ENCODE data around the gene HCN2.
A peak's percentile ranks its signal among the peaks of the same experiment; 100 is the strongest.
"Not testable (repeated sequence)": the region's sequence is repeated elsewhere in the genome, so short reads cannot be mapped to it uniquely, and the experiment has no call there.

Gene HCN2

GRCh38 chr19:607301-608154, 17.8 kb downstream of the HCN2 start:
- DNase-seq = no peak

- DNase-seq = no peak
Measured at GRCh38 chr19:608155-609003, 18.7 kb downstream of the HCN2 start.

GRCh38 chr19:609004-609346, 19.3 kb downstream of the HCN2 start:
- DNase-seq = no peak

GRCh38 chr19:610071-610800, 20.6 kb downstream of the HCN2 start:
- DNase-seq = peak; percentile 53

GRCh38 chr19:610801-611480, 21.3 kb downstream of the HCN2 start:
- DNase-seq = peak; percentile 72

GRCh38 chr19:611481-611868, 21.8 kb downstream of the HCN2 start:
- peak; percentile 86 for DNase-seq

- DNase-seq = no peak
Measured at GRCh38 chr19:612941-613340, 23.3 kb downstream of the HCN2 start.

- DNase-seq = no peak
Measured at GRCh38 chr19:613732-614567, 24.3 kb downstream of the HCN2 start.

GRCh38 chr19:615619-616018, 25.9 kb downstream of the HCN2 start:
- DNase-seq = no peak

GRCh38 chr19:616062-616700, 26.5 kb downstream of the HCN2 start:
- DNase-seq = no peak

- no peak for DNase-seq
Measured at GRCh38 chr19:616747-617526, 27.3 kb downstream of the HCN2 start.

GRCh38 chr19:617551-618246, 28.0 kb downstream of the HCN2 start:
- no peak for DNase-seq

GRCh38 chr19:618247-618619, 28.6 kb downstream of the HCN2 start:
- DNase-seq = no peak

GRCh38 chr19:618674-619285, 29.1 kb downstream of the HCN2 start:
- no peak for DNase-seq

GRCh38 chr19:619286-620002, 29.8 kb downstream of the HCN2 start:
- DNase-seq = no peak

- no peak for DNase-seq
Measured at GRCh38 chr19:620166-620862, 30.6 kb downstream of the HCN2 start.

- not testable (repeated sequence) for DNase-seq
Measured at GRCh38 chr19:621191-621590, 31.5 kb downstream of the HCN2 start.

- DNase-seq = no peak
Measured at GRCh38 chr19:621819-622218, 32.1 kb downstream of the HCN2 start.

Data from activated CD4-positive, alpha-beta T cell treated with anti-CD3 and anti-CD28 coated beads for 48 hours (primary cell).